ENCODE measurements around the gene ZFAND6.

The ZFAND6 gene

DNA sequence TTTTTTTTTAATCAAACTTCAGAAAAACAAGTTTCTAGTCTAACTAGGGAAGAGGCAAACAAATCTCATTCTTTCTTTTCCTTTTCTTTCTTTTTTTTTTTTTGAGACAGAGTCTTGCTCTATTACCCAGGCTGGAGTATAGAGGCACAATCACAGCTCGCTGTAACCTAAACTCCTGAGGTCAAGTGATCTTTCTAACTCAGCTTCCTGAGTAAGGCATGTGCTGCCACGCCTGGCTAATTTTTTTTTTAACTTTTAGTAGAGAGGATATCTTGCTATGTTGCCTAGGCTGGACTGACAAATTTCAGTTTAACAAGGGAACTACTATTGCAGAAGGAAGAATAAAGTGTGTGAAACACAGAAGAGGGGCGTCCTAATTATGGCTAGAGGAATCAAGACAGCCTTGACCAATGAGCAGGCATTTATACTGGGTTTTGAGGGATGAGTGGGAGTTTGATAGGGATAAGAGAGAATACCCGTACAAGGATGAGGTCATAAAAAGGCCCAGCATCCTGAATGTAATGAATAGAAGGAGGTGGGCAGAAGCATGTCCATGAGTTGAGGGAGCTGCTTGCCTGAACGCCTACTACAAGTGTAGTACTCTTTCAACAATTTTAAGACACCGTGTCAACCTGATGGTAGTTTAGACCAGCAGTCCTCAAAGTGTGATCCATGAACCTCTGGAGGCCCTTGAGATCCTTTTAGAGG lies 6.7 kb upstream of the ZFAND6 start:
- no peak for DNase-seq

DNA sequence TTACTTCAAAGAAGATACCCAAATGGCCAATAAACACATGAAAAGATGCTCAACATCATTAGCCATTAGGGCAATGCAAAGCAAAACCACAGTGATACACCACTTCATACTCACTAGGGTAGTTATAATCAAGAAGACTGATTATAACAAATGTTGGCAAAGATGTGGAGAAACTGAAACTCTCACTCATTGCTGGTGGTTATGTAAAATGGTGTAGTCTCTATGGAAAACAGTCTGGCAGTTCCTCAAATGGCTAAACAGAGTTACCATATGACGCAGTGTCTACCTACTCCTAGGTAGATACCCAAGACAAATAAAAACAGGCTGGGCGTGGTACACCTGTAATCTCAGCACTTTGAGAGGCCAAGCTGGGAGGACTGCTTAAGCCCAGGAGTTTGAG lies 3.5 kb upstream of the ZFAND6 start:
- DNase-seq = no peak

DNA sequence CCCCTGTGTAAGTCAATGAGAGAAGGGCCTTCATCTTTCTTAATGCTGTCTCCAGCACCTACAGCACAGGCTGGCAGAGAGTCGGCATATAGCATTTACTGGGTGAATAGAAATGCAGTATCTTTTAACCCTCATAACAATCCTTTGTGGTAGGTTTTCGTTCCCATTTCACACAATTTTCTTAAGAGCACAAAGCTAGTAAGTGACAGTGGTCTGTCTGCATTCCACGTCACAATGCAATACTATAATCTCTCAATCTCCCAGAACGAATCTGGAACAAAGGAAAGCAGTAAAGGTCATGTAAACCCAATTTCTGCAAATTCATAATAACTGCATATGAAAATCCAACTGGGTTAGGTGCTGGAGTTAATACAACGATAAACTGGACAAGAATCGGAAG lies 1.4 kb upstream of the ZFAND6 start:
- DNase-seq = no peak

DNA sequence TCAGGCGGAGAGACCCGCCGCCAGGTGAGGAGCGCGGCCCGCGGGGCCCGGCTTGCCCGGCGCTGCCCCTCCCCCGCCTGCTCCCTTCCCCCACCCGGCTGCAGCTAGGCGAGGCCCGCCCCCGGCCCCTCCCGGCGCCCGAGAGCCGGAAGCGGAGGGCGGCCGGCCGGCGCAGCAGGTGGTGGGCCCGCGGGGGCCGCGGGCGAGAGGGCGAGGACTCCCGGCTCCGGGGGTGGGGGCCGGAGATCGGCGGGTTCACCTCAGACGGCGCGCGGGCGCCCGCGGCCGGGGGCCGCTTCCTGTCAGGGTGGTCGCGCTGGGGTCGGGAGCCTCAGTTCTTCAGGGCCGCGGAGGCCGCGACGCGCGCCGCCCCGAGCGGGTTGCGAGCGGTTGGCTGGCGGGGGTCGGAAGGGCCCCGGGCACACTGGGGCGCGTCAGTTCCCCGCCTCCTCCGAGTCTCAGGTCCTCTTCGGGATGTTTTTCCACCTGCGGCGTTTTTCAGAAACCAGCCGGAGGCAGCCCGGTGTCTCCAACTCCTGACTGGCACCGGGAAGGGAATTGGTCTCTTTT lies 395 bp downstream of the ZFAND6 start:
- DNase-seq = no peak

DNA sequence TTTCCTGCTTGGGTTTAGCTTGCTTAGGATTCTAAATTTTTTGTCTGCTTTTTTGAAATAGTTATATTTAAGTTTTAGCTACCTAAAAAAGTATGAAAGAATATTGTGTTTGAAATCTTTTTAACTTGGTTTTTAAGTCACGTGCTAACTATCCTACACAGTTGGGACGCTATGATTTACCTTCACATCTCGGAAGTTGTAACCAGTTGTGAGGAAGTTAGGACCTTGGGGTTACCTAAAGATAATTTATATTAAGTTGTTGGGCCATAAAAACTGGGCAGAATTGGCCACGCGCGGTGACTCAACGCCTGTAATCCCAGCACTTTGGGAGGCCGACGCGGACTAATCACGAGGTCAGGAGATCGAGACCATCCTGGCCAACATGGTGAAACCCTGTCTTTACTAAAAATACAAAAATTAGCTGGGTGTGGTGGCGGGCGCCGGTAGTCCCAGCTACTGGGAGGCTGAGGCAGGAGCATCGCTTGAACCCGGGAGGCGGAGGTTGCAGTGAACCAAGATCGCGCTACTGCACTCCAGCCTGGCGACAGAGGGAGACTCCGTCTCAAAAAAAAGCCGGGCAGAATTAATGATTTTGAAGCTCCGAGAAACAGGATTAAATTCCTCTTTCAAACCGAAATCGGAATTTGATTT lies 1.0 kb downstream of the ZFAND6 start:
- DNase-seq = no peak

DNA sequence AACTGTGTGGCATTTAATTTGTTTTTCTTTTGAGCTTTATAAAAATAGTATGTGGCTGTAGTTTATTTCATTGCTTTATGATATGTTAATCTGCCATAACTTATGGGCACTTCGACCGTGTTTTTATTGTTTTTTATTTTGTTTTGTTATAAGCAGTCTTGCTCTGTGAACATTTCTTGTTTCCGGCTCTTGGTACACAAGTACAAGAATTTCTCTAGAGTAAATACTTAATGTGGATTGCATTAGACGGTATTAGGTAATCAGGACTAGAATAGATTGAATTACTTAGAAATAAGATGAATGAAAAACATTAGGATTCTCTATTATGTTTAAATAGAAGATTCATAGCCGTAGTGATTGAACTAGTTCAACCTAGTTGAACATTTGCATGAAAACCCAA lies 2.1 kb downstream of the ZFAND6 start:
- DNase-seq = no peak

DNA sequence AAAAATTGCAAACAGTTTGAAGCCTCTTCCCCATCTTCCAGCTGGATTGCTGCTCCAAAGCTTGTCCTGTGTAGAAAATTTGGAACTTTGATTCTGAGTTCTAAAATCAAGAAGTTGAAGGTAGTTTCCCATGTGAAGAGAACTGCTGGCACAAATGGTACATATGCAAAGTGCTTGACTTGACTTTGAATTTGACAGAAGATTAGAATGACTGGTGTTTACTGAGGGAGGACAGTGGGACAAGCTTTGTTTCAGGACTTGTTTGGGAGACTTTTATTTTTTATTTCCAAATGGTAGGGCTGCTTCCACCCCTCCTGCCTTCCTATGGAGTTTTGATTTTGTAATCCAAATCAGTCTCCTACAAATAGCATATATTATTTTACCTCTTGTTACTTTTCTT lies 7.4 kb downstream of the ZFAND6 start:
- no peak for DNase-seq

DNA sequence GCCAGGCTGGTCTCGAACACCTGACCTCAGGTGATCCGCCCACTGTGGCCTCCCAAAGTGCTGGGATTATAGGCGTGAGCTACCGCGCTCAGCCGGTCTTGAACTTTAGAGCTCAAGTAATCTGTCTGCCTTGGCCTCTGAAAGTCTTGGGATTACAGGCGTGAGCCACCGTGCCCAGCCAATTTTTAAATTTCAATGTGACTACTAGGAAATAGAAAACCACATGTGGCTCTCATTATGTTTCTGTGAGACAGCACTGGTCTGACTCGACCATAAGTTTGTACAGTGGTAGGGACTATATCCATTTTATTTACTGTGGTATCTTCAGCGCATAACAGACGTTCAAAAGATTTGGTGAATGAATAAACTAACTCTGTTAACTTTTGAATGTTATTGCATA lies 9.1 kb downstream of the ZFAND6 start:
- DNase-seq = no peak

DNA sequence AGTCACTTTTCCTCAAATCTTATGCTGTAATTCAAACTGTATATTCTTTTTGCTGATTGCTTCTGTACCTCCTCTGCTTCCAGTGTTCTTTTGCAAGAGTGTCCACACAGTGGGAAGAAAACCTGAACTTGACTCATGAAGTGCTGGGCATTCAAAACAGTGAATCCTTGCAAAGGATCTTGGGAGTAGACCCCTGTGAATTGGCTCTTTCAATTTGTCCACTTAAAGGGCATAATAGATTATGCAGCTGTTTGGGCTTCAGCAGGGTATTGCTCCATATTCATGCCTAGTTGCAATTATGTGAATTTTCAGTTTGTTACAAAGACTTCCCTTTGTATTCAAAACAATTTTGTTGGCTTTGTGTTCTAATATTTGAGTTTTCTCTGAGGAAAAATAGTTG lies 11.4 kb downstream of the ZFAND6 start:
- no peak for DNase-seq

DNA sequence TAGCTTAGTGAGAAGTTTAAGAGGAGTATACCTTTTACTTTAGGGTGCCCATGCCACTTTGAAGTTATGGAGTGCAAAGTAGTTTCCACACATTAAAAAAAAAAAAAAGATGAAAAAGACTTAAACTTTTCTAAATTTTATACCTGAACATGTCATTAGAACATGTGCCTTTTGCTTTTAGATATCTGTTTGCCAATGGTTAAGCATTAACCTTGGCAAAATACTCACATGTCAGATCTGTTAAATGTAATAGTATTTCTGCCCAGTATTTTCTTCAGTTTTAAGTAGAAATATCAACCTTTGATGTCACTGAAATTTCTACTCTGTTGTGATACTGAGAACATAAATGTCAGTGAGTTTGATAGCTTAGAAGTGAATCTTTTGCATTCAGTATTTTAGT lies 12.2 kb downstream of the ZFAND6 start:
- DNase-seq = no peak

DNA sequence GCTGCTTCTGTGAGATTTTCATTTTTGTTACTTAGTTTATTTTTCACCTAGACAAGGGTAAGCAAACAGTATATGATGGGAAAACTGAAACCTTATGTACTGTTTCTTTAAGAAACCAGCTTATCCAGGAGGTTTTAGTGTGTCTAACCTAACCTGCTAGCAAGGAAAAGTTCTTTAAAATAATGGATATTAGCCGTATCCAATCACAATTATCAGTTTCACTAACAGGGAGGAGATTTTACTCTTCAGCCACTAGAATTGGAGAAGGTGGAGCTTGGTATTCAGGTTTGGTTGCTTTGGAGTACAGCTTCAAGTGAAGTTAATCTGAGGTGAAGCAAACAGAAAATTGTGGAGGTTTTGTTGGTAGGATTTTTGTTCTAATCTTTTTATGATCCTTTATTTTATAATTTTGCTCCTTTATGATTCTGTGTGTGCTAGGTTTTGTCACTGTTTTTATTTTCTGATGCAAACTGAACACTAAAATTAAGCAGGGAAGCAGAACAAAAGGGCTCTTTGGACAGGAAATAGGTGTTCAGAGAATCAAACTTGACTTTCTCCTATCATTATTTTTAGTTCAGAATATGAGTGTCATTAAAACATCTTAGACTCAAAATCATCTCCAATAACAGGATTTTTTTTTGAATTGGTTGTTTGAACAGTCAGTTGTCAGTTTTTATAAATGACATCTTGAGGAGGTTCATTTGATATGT lies 13.0 kb downstream of the ZFAND6 start:
- DNase-seq = no peak

DNA sequence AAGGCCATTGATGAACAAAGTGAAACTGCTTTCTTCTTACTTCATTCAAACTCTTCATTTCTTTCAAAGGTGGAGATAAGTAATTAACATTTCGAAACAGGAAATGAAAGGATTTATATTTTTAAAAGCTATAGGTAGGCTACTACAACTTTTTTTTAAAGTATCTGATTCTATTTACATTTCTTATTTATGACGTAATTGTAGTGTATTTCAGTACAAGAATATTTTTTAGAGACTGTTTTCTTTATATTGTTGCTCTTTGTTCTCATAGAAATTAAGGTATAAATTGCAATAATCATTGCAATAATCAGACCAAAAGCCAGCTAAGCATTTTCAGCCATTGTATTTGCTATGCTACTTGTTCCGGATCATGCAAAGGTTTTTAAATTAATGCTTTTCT lies 13.7 kb downstream of the ZFAND6 start:
- DNase-seq = no peak

DNA sequence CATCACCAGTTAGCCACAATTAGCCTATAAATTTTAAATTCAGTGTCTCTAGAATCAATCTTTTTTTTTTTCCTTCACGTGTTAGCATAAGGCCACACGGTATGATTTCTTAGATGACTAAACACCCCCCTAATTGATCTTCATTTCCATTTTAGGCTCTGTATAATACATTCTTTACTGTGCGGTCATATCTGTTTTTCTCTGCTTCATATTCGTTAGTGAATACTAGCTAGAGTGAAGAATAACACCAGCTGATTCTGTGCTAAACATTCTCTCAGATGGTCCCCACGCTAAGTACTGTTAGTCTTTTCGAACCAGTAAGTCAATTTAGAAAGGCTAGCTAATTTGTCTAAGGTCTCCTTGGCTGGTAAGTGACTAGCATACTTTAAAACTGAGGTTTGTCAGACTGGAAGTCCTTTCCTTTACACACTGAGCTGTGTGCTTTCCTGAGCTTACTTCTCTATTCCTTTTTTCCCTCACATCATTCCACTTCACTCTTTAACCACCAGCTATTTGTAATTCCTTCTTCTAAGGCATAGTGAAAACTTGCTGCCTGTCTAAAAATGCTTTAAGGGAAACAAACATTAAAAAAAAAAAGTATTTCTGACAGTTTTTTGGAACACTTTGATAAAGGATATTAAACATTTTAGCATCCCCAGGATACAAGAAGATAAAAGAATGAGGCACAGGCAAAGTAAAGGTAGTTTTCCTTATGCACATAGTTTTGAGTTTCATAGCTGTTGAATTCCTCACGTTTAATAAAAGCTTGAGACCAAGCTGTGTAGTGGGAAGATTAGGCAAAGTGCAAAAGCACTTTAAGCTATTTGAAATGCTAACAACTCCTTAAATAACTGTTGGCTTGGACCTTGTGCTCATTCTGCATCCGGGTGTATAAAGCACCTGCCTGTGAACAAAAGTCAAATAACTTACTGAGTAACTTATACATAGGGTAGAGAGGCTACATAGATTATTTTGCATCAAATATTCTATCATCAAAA lies 17.1 kb downstream of the ZFAND6 start:
- DNase-seq = no peak

DNA sequence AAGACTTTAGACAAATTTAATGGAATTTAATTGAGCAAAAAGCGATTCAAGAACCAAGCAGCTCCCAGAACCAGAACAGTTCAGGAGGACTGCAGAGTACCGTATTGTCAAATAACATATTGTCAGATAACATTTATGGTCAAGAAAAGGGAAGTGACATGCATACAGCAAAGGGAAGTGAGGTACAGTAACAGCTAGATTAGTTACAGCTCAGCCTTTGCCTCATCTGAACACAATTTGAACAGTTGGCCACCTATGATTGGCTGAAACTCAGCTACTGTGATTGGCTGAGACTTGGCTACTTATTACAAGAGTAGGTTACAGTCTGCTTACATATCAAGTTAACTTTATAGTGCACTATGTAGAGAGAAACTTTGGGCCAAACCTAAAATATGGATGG lies 21.9 kb downstream of the ZFAND6 start:
- DNase-seq = no peak

DNA sequence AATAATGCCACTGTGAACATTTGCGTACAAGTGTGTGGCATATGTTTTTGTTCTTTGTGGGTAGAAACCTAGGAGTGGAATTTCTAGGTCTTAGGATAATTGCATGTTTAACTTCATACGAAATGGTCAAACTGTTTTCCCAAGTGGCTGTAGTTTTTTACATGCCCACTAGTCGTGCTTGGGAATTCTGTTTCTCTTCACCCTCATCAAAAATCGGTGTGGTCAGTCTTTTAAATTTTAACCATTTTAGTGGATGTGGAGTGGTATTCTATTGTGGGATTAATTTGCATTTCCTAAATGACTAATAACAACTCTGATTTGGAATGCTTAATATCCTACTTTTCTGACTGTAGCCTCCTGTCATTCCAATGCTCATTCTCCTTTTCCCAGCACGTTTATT lies 27.6 kb downstream of the ZFAND6 start:
- DNase-seq = no peak

DNA sequence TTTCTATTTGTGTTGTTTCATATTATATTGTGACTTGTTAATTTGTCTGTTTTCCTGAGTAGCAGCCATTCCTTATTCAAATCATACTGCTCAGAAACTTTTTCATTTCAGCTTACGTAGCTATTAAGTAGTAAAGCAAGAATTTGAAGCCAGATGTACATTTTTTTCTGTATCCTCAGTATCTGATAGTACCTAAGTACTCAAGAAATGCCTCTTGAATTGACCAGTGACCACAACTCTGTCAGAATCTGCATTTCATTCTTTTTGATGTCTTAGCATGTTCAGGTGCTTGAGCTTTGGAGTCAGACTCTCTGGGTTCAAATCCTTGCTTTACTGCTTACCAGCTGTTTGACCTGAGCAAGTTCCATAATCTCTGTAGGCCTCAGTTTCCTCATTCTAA lies 30.6 kb downstream of the ZFAND6 start:
- DNase-seq = no peak

DNA sequence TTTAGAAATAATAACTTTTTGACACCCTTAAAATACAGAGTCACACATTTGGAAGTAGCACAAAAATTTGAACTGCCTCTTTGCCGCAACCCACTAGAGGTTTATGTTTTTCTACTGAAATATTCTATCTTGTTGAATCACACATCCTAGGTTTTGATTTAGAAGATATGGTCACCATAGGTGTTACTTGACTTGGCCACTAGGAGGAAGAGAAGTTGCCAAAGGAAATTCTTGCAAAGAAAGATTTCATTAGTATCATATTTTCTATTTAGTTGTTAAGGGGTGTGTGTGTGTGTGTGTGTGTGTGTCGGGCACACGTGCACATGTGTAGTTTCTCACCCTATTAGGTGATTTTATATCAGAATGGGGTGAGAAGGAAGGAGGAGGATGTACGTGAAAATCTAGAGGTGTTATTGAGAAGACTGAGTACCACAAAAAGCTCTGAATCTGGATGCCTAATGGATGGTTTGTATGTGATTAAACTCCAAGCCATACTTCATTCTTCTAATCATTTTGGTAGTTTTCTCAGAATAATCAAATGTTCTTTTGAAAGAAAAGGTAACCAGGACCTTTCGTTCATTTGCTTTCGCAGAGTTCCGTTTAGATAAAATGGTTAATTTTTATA lies 31.5 kb downstream of the ZFAND6 start:
- no peak for DNase-seq

DNA sequence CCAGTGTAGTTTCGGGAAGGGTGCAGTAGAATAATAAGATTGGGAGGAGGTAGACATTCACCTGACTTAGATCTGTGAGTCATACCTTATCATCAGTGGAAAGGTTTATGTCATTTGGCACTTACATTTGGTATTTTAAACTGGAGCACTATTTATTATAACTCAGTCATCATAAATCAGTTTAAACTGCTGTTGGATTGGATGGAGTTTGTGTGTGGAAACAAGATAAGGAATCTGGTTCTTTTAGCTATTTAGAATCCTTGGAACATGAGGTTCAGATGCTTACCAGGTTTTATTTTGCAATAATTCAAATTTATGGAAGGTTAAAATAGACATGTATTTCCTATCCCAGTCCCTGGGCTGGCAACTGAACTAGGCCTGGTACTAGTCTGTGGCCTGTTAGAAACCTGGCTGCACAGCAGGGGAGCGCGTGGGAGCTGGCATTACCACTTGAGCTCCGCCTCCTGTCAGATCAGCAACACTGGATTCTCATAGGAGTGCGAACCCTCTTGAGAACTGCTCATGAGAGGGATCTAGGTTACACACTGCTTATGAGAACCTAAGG lies 34.5 kb downstream of the ZFAND6 start:
- DNase-seq = no peak

DNA sequence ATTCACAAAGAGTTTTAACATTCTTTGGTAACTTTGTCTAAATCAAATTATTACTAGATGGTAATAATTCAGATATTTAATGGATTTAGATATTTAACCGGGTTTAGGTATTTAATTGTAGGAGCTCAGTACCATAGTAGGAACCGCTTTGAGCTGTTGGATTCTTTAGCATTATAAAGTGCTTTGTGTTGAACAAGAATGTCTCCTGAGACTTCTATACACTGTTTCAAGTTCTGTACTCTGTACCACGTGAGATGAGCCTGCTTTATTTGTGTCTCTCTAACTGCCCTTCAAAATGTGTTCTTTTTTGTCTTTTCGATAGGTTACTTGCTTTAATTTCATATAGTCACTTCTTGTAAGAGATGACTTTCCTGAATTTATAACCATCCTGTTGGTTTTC lies 36.0 kb downstream of the ZFAND6 start:
- no peak for DNase-seq

DNA sequence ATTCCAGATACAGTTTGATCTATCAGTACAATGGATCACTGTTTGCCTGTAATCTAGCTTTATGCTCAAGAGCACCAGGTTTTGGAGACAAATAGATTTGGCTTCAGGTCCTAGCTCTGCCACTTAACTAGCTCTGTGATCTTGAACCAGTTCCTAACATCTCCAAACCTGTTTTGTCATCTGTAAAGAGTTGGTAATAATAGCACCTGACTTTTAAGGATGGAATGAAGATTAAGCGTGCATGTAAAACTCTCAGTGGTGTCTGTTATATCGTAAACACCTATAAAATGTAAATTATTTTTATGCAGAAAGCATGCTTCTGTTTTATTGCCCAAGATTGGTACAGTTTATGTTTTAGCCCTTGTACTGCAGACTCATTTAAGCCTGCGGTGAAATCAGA lies 36.5 kb downstream of the ZFAND6 start:
- no peak for DNase-seq

DNA sequence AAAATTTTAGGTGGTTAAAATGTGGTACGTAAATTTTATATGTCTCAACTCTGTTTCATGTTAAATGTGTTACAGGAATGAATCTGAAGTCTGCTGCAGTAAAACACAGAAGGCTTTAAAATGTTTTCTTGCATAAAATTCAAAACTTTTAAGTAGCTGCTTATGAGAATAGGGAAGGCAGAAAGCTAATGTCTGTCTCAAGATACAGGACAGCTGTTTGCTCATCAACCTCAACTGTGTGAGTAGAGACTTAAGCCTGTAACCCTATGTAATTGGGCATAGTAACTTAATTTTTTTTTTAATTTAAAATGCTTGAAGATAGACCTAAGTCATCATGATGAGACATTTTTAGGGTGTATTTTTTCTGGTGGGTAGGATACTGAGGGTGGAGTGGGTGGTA lies 38.9 kb downstream of the ZFAND6 start:
- no peak for DNase-seq

DNA sequence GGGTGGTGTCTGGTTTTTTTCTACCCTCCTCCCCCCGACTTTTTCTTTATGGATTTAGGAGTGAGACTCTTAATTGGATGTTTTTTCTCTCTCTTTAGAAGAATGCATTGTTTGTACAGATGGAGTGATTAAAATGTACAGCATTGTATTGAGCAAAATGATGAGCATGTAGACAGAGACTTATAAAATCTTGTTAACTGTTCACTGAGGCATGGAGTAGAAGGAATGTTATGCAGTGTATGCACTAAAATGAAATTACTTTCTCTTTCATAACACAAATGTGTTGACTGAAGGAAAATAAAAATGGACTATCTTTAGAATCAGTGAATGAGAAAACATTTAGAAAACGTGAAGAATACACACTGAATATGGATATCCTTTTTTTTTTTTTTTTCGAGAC lies 39.8 kb downstream of the ZFAND6 start:
- DNase-seq = no peak
